NOMO-1 treated with DMSO at 0.1 percent for 48 hours (cell line): ENCODE results near the gene ECT2L.

ENCODE experiments used
- DNase-seq: peaks from one replicate; lab custom pipeline; 2025; ENCODE audit not compliant: unreplicated experiment; lab: John Stamatoyannopoulos, UW

Gene ECT2L, protein sequence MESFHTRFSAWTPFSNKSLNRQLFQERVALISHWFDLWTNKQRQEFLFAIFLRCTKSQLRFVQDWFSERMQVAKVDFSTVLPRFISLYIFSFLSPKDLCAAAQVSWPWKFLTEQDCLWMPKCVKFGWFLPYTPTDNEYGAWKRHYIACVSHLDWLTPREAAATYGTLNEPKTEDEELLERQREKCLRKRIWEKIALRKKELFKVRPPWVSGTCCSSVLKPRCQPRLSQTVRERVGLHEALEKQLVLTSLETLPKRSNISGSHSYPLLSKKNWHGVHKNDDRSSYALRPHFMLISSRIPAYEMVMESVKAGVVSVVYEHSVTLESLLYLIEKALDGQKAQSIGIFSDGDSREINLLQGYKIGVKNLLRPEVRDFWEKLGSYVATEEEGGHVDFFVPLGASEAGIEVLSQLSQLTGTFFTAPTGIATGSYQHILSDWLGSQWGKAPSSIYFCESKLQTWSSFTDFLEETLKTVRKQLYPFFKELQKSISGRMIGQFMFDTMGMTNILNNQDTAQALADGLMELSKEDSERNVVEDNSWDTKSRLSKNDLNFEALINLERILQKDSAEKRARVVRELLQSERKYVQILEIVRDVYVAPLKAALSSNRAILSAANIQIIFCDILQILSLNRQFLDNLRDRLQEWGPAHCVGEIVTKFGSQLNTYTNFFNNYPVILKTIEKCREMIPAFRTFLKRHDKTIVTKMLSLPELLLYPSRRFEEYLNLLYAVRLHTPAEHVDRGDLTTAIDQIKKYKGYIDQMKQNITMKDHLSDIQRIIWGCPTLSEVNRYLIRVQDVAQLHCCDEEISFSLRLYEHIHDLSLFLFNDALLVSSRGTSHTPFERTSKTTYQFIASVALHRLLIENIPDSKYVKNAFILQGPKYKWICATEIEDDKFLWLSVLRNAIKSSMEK

DNA sequence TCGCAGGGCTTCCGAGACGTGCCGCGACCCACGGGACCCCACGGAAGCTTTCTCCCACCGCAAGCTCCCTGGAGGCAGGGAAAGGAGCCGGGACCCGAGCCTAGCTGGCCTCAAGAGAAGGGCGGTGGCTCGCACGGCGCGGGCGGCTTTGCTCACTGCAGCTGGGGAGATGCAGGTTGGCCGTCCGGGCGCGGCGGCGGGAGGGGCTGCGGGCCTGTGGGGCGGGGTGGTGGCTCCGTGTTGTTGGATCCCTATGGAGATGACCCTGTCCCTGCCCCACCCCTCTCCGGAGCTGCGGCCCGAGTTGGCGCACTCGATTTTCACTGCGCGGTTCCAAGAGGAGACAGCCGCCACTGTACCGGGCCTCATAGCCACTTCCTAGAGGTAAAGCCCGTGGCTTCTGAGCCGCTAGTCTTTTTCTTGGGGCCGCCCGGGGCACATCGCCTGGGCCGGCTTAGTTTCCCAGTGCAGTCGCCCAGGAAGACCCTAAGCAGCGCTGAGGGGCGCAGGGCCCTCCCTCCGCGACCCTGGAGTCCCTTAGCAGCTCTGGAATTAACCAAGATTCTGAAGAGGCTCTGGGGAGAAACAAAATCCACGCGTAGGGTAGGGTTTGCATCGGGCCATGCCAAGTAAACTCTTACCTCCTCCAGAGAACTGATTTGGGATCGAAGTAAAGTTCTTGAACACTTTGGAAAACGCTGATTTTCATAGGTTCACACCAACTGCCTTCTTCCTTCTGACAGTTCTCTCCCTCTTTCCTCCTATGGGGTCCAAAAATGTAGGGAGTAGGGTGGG lies at the start of gene ECT2L:
Gene ECT2L (plus strand): TSS at position 279 of the 795 bp plus-strand sequence. CDS start 17,188 bp downstream, outside the sequence.
- DNase-seq: no peak

DNA sequence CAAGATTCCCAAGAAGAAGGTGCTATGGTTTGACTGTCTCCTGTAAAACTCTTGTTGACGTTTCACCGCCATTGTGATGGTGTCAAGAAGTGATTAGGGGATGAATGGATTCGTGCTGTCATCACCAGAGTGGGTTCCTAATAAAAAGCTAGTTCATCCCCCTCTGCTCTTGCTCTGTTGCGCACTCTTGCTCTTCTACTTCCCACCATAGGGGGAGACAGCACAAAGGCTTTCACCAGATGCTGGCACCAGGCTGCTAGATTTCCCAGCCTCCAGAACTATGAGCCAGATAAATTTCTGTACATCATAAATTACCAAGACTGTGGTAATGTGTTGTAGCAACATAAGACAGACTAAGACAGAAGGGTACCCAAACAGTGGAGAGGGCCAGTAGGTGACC lies 43.9 kb upstream of the ECT2L start:
- no peak for DNase-seq

DNA sequence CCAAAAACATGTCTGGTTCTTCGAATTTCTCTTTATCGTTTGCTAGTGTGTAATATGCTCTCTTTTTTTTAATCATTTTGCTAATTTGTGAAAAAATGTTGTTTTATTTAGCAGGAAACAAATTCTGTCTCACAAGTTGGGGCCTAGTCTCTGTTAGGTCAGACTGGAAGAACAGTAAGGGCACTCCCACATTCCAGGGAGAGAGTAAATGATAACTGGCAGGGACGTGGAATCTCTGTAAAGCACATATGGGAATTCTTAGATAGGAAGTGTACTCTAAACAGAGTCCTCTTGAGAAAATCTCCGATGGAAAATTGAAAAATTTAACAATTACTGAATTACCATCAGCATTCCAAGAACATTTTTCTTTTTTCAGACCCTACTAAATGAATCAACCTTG lies 38.8 kb upstream of the ECT2L start:
- no peak for DNase-seq

DNA sequence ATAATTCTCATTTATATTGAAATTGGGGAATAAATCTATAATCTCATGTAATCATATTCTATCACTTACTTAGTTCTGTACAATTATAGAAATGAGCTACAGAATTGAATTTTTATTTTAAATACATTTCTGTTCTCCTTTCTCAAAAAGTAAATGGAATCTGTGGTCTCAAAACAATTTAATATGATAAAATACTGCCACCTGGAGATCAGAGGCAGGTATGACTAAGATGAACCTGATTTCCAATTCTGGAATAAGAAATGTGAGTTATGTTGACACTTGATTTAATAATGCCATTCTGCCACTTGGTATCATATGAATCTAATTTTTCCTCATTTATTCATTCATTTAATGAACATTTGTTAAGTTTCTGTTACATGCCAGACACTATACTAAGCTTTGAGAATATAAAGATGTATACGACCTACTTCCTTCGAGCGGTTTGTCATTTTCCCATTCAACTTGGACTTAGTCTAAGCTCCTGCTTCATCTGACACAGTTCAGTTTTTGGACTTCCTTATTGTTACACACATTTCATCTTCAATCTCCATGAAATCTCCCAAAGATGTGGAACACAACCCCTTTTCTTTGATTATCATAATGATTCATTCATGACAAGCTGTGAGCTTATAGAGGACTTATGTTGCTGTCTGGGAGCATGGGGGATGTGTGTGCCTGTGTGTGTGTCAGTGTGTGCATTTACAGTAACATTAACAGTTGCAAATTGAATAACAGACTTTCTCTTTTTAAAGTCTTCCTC lies 29.8 kb upstream of the ECT2L start:
- peak; percentile 53 for DNase-seq

DNA sequence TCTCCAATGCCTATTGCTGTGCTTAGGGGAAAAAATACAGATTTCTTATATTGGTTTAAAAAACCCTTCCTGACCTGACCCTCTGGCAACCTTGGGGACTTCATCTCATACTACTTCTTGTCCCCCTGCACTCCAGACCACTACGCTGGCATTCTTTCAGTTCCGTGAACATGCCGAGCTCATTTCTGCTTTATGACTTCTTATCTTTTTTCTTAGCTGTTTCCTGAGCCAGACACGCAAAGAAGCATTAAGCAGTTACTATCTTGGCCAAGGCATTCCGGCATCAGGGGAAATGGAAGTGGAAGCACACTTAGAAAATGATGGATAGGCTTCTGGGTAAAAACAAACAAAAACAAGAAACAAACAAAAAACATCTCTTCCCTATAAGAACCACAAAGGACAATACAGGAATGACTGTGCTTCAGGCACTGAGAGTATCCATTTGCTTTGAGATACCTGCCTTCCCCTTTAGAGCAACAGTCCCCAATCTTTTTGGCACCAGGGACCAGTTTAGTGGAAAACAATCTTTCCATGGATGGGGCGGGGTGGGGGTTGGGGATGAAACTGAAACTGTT lies 26.7 kb upstream of the ECT2L start:
- peak; percentile 52 for DNase-seq

DNA sequence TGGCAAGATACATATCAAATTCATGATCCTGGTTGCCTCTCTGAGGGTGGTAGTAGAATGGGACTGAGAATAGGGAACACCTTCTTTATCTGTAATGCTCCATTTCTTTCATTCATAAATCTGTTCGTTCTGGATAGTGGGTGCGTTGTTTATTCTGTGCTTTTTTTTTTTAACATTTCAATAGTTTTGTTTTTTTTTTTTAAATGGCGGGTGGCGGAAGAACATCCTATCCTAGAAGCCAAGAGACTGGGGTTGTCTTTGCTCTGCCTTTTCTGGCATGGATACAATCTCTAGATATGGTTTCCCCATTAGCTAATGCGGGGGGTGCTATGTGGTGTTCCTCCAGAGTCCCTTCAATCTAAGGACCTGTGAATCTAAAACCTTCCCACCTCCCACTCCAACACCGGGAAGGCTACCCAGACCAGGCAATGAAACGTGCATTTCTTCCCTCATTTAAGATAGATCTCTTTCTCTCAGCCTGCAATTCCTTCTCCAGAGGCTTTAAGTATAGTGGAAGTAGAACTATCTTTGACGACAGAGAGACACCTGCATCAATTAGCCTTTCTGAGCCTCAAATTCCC lies 23.2 kb upstream of the ECT2L start:
- DNase-seq: no peak

DNA sequence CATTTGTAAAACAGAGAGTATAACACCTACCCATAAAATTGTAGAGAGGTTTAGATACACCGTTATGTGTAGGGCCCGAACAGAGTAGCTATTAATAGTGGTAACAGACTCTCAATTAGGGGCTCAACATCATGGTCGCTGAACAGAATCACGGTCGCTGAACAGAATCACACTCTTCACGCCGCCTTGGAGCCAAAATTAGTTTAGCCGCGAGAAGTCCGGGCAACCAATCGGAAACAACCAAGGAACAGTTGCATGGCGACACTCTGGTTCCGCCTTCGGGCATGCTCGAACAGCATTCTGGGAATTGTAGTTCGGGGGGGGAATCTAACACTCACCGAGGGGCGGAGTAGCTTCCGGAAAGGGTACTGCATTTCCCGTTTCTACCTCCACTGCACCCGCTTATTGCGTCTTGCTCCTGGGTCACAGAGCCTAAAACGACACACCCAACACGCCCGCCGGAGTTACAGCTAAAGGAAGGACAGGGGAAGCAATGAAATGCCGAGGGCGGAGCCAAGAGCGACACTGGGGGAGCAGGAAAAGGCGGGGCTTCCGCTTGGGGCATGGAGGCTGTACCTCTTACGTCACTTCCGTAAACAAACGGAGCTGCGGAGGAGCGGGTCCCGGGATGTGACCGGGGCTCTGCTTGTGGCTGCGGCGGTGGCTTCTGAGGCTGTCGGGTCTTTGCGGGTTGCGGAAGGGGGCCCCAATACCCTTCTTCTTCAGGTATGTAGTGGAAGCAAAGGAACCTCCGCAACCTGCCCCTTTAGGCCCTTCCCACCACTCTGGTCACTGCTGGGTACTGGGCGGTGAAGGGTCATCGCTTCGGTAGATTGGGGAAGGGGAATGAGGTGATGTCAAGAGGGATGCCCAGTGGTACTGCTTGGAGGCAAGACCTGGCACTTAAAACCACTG lies 22.5 kb upstream of the ECT2L start, which contains the start of gene CCDC28A:
Gene CCDC28A (plus strand): TSS at position 593 of the 915 bp plus-strand sequence. CDS start 2,352 bp downstream, outside the sequence.
- peak; percentile 96 for DNase-seq

DNA sequence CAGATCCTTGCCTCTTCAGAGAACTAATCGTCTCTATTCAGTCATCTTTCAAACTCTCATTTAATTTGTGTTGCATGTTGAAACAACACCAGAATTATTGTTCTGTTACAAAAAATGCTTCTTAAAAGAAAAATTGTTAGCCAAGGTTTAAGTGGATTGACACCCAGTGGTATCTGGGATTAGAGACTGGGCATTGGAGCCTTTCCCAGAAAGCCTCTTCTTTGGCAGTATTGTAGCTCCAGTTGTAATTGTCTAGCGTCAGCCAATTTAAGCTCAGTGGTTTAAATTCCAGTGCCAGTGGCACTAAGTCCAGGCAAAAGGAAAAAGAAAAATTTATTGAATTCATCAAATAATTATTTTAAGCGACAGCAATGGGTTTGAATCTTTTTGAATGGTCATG lies 21.5 kb upstream of the ECT2L start:
- no peak for DNase-seq

DNA sequence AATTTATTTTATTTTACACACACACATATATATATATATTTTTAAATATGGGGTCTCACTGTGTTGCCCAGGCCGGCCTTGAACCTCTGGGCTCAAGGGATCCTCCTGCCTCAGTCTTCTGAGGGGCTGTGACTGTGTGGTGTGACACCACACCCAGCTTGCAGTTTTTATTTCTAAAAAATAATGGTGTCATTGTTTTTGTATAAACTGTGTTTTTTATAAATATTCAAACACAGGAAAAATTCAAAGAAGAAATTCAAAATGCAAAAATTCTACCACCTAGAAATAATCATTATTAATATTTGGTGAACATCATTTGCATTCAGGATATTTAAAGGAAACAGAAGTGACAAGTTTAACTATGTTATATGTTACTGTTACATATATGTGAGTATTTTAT lies 19.2 kb upstream of the ECT2L start:
- no peak for DNase-seq

DNA sequence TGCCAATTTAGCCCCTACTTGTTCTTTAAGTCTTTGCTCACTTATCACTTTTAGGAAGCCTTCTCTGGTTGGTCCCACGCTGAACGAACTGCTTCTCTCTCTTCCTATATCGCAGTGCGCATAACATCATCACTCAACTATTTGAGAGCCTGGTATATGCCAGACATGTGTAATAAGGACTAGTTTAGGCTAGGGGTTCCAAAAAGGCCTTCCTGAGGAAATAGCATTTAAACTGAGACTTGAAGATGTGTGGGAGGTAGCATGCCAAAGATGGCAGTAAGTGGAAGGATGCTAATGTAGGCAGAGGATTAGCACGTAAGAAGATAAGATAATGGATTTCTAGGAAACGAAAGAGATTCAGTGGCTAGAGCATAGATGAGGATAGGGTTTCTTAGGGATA lies 17.6 kb upstream of the ECT2L start:
- no peak for DNase-seq

DNA sequence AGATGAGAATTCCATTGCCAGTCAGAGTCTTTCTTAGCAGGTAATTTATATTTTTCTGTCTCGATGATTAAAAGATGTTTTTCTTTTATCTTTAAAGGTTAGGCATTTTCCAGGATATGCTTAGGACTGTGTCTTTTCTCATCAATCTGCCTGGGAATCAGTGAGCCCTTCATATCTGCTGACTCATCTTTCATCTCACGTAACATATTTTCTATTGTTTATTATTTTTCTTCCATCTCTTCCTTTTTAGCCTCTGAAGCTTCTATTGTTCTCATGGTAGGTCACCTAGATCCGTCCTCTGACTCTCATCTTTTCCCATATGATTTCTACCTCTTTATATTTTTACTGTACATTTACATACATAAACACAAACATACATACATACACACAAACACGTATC lies 13.6 kb upstream of the ECT2L start:
- no peak for DNase-seq

DNA sequence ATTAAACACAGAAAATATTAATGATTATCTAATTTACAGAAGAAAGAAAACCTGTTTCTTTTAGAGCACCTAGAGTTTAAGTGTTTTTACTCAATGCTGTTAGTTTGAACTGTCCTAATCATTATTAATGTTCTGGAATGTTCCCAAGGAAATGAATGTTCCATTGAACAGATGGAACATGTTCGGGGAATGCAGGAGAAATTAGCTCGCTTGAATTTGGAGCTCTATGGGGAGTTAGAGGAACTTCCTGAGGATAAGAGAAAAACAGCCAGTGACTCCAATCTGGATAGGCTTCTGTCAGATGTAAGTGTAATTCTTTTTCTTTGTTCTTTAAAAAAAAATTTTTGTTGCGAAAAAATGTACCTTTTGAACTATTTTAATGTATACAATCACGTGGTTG lies 10.8 kb upstream of the ECT2L start:
- DNase-seq: no peak

DNA sequence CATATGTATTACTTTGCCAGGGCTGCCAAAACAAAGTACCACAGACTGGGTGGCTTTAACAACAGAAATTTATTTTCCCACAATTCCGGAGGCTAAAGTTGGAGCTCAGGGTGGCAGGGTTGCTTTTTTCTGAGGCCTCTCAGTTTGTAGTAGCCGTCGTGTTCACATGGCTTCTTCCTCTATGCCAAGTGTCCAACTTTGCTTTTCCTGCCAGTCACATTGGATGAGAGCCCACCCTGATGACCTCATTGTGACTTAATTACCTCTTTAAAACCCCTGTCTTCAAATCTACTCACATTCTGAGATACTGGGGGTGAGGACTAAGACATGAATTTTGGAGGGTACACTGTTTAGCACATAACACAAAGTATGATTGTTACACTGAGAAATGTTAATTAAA lies 9.9 kb upstream of the ECT2L start:
- no peak for DNase-seq

DNA sequence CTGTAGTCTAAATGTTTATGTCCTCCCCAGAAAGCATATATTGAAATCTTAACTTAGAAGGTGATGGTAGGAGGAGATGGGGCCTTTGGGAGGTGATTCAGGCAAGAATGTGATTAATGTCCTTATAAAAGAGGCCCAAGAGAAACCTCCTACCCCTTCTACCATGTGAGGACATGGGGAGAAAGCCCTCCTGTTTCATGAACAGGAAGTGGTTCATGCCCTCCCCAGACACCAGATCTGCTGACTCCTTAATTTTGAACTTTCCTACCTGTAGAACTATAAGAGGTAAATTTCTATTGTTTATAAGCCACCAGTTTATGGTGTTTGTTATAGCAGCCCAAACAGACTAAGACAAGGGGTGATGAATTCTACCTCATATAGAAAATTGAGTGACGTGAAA lies 8.7 kb upstream of the ECT2L start:
- DNase-seq: no peak

DNA sequence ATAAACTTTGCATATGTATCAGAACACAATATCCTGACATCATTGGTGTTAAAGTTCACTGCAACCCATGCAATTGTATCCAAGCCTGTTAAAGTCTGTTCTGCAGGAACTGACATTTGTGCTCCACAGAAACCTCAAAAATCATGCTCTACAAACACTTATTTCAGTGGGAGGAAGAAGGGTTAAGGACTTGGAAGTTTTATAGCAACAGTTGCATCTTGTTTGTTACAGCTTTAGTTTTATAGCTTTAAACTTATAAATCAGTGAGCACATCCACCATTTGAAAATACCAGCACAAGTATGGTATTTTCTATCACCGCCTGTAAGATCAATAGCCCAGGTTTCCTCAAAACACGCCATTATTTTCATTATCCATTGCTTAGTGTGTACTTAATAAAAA lies 884 bp downstream of the ECT2L start:
- no peak for DNase-seq

DNA sequence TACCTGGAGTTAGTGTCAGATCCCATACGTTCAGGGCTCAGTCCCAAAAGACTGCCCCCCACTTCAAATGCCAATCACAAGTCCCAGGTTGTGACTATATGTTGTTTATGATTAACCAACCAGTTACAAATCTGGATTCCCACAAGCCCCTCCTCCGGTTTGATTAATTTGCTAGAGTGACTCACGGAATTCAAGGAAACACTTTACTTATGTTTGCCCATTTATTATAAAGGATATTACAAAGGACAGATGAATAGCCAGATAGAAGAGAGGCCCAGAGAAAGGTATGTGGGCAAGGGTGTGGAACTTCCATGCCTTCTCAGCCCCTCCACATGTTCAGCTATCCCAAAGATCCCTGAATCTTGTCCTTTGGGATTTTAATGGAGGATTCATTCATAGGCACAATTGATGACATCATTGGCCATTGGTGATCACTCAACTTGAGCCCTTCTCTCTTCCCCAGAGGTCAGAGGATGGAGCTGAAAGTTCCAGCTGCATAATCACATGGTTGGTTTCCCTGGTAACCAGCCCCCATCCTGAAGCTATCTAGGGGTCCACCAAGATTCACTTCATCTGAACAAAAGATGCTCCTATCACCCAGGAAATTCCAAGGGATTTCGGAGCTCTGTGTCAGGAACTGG lies 2.0 kb downstream of the ECT2L start:
- DNase-seq: no peak

DNA sequence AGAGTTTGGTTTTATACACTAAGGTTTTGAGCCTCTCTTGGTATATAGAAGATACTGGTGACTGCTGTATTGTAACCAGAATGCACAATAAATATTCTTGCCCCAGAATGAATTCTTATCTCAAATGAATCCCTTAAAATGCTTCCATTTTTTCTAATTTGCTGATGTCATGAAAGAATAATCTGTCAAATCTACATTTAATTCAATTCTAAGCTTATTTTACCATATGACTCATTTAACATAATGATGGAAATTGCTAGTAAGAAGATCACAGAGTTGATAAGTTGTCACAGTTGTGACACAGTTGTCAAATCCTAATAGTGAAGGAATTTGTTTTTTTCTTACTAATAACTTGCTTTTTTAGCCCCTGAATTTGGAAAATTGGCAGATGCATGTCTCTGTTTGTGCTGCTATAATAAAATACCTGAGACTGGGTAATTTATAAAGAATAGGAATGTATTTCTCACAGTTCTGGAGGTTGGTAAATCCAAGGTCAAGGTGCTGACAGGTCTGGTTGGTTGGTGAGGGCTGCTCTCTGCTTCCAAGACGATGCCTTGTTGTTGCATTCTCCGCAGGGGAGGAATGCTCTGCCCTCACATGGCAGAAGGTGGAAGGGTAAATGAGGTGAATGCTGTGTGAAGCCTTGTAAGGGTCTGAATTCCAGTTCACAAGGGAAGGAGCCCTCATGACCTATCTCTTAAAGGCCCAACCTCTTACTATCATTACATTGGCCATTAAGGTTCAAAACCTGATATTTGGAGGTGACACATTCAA lies 4.7 kb downstream of the ECT2L start:
- DNase-seq: no peak
